NCI-H345 treated with DMSO at 0.1 percent for 48 hours (cell line): ENCODE results near the gene HHATL.

Experiments
- DNase-seq: peaks from one replicate; lab custom pipeline; 2025; ENCODE audit not compliant: unreplicated experiment; lab: John Stamatoyannopoulos, UW

HHATL gene

GRCh38 chr3:42654331-42655201 lies 48.0 kb downstream of the HHATL start:
- DNase-seq, result no peak

DNA sequence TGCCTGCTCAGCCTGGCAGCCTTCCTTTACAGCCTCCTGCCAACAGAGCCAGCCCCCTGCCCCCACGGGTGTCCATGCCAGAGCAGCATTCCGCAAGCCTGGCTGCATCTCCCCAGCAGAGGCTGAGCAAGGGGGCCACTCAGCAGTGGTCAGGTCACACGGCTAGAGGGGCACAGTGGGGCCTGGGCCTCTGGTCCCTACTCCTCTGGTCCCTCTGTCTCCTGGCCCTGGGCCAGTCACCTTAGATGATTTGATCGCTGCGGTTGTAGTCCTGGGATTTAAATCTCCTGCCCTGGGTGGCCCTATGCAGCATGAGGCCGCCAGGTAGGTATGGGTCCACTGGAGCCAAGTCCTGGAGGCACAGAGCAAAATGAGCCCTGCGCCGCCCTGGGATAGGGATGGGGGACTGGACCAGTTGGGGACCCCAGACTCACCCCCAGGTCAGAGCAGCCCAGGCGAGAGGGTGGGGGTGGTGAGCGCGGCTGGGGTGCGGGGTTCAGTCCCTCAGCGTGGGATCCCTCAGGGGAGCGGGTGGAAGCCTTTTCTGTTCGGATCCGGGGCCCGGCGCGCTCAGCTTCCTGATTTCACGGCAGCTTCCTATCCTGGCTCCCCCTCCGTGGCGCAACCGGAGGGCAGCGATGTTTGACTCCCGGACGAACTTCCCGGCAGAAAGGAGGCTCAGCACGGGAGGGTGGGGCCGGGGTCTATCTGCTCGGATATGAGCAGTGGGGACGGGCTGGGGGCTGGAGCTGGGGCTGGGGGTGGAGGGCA lies 48.9 kb downstream of the HHATL start, which contains the start of gene ZBTB47:
ZBTB47 (plus strand) TSS at position 138 of the 771 bp plus-strand sequence. CDS start 4,659 bp downstream, outside the sequence.
- no peak for DNase-seq

- DNase-seq, result no peak
These were observed 49.4 kb downstream of the HHATL start for GRCh38 chr3:42653303-42653559.

DNA sequence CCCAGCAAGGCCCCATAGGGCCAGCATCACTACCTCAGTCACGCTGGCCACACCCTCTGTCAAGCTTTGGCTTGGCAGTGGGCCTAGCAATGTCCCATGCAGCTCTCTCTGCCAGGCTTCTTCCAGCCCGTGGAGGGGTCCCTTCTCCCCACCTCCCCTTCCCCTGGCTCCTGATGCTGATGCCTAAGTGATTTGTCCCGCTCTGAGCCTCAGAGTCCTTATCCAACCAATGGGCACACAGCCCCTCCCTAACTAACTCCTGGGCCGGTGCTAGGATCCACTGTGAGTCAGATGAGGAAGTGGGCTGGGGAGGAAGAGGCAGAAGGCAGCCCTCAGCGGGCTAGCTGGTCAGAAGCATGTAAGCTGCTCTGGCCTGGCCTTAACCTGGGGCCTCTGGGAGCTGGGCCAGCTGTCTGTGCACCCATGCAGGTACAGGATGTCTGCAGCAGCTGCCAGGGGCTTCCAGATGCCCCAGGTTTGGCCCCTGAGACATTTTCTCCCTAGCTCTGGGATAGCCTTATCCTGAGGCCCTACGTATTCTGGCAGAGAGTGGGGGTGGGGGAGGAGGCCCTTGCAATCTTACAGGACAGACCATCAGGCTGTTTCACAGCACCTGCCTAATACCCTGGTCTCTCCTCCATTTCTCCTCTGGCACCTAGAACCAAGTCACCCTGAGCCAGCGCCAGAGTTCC lies 49.8 kb downstream of the HHATL start:
- DNase-seq, result no peak

GRCh38 chr3:42652251-42652610 lies 50.4 kb downstream of the HHATL start:
- no peak for DNase-seq

- DNase-seq, result no peak
These were observed 51.1 kb downstream of the HHATL start for GRCh38 chr3:42651248-42652091.

GRCh38 chr3:42649783-42650182 lies 52.8 kb downstream of the HHATL start:
- DNase-seq, result no peak

DNA sequence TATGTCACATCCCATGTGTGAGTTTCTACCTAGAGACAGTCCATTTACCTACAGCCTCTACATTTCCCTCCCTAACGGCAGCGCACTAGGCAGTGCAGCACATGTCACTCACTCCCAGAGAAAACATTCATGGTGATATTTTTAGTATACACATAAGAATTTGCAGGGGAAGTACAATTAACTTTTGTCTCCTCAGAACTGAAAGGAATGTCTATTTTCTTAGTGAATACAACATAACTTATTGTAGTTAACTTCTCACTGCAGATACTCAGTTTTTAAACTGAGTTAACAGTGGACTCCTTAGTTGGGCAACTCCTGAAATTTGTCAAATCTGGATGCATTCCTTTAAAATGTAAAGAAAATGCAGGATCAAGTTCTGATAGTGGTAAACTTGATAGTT lies 53.6 kb downstream of the HHATL start:
- no peak for DNase-seq

DNA sequence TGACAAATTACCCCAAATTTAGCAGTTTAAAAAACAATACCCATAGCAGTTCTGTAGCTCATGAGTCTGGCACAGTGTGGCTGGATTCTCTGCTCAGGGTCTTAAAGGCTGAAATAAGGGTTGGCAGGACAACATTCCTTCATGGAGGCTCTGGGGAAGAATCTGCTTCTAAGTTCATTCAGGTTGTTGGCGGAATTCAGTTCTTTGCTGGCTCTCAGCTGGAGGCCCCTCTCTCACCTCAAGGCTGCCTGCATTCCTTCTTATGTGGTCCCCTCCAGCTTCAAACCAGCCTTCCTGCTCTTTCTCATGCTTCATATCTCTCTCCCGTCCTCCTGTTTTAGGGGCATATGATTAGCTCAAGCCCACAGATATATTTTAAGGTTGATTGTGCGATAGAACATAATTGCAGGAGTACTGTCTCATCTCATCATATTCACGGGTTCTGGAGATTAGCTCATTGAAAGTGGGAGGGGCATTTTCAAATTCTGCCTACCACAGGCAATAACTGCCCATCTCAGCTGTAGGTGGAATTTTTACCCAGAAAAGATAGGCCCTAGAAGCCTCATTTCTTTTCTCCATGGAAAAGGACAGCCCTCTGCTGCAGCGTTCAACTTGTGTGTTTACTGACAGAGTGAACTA lies 54.7 kb downstream of the HHATL start:
- DNase-seq, result no peak
